Adrenal gland (tissue), 5 donors: ENCODE measurements around the gene TMEM125.

Experiments used
- POLR2A ChIP-seq, 2 donors: fragments of 450-650 bp; IDR thresholded peaks; one replicate each; pipeline ENCODE4 v1.6.1; 2017; ENCODE audit warnings: antibody characterized with exemption in 2 of 2, mild to moderate bottlenecking in 2 of 2, moderate library complexity in 1 of 2
- TF ChIP-seq, protein P1 (sequence below), 6 experiments: fragments of 450-650 bp in 4 of 6; fragments of 200-600 bp in 2 of 6; sonication (generic) in 1 of 6; IDR thresholded peaks; 1 replicate in 5 of 6; 2 replicates in 1 of 6; pipeline versions ENCODE4 v1.5.1 to v1.8.0; 2016 to 2021; ENCODE audit warnings: antibody characterized with exemption in 6 of 6, mild to moderate bottlenecking in 2 of 6, moderate library complexity in 1 of 6
- donor health status: DM: no; HTN: no; CAD: no.

- TF ChIP-seq, protein P1, sequence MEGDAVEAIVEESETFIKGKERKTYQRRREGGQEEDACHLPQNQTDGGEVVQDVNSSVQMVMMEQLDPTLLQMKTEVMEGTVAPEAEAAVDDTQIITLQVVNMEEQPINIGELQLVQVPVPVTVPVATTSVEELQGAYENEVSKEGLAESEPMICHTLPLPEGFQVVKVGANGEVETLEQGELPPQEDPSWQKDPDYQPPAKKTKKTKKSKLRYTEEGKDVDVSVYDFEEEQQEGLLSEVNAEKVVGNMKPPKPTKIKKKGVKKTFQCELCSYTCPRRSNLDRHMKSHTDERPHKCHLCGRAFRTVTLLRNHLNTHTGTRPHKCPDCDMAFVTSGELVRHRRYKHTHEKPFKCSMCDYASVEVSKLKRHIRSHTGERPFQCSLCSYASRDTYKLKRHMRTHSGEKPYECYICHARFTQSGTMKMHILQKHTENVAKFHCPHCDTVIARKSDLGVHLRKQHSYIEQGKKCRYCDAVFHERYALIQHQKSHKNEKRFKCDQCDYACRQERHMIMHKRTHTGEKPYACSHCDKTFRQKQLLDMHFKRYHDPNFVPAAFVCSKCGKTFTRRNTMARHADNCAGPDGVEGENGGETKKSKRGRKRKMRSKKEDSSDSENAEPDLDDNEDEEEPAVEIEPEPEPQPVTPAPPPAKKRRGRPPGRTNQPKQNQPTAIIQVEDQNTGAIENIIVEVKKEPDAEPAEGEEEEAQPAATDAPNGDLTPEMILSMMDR (IDR thresholded peaks at IDR 0.05) = no peak
- TF ChIP-seq POLR2A (IDR thresholded peaks at IDR 0.05) = no peak
These were observed 45.7 kb downstream of the TMEM125 start for GRCh38 chr1:43315481-43315880.
